Stomach (tissue), 4 donors: ENCODE data around the gene CUL4A.

Source experiments
- CTCF ChIP-seq, 7 experiments: fragments of 450-650 bp in 4 of 7; fragments of 200-600 bp in 3 of 7; sonication (generic) in 3 of 7; IDR thresholded peaks; one replicate each; pipeline ENCODE4 v1.5.1; 2016 to 2019; ENCODE audit warnings: antibody characterized with exemption in 7 of 7, control low read depth in 2 of 7, mild to moderate bottlenecking in 1 of 7
- EP300 ChIP-seq: sonication (generic); formaldehyde crosslinking; IDR thresholded peaks from one replicate; pipeline ENCODE4 v1.6.1; 2017; ENCODE audit warnings: antibody characterized with exemption
- POLR2A ChIP-seq, 4 donors: fragments of 450-650 bp; IDR thresholded peaks; one replicate each; pipeline ENCODE4 v1.6.1; 2016; ENCODE audit warnings: antibody characterized with exemption in 4 of 4, control low read depth in 2 of 4, mild to moderate bottlenecking in 1 of 4, moderate library complexity in 1 of 4
- POLR2AphosphoS5 ChIP-seq, 3 donors: sonication (generic); formaldehyde crosslinking; IDR thresholded peaks; one replicate each; pipeline ENCODE4 v1.6.1; 2016; ENCODE audit warnings: antibody characterized with exemption in 3 of 3

GRCh38 chr13:113309473-113309872, 100.1 kb downstream of the CUL4A start:
- TF ChIP-seq CTCF (IDR thresholded peaks at IDR 0.05) (no peak), POLR2AphosphoS5 (IDR thresholded peaks at IDR 0.05) (no peak), EP300 (no peak), POLR2A (IDR thresholded peaks at IDR 0.05) (no peak)
